ENCODE measurements around the gene PMPCA.

Gene PMPCA

DNA sequence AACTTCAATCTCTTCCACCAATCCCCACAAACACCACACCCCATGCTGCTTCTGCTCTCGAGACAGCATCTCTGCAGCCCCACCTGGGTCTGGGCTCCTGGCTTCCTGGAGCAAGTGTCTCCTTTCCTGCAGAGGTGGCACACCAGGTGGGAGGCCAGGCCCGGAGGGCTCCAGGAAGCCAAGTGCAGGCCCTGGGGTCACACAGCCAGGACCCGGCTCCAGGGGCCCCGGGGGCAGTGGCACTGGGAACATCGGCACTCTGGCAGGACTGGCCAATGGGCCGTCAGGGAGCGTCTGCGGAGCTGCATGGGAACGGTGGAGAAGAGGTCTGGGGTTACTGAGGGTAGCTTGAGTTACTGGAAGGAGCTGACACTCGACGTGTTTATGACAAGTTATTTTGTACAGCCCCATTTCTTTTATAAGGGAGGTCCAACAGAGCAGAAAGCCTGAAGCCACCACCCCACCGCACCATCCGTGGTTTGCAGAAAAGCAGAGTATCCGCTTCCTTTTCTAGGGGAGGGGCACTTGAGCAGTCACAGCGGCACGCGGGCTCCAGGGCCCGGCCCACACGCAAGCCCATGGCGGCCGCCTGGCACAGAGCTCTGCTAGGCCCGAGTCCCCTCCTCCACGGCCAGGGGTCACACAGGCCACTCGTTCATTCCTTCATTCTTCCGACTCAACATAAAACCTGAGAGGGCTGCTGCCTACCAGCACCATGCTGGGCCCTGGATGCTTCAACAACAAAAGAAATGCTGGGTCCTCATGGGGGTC lies 43.8 kb downstream of the PMPCA start:
- DNase-seq = no peak

GRCh38 chr9:136455043-136456002 lies 44.9 kb downstream of the PMPCA start:
- DNase-seq = no peak

GRCh38 chr9:136456258-136456657 lies 45.8 kb downstream of the PMPCA start:
- DNase-seq = no peak

GRCh38 chr9:136457326-136457725 lies 46.9 kb downstream of the PMPCA start:
- no peak for DNase-seq

DNA sequence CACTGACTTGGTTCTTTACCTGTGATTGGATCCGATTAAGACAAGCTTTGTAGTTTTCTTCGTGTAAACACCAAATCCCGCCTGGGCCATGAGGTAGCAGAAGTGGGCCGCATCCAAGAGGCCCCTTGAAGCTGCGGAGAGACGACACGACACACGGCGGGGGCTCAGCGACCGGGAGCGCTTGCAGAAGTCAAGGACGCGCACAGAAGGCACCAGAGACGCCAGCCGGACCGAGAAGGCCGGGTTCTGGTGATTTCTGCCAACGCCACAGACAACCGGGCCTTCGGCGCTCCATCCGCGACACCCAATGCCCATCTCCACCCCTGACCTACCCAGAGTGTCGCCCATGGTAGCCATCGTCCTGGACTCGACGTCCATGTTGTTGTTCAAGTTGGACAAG lies 49.0 kb downstream of the PMPCA start:
- DNase-seq = no peak

- DNase-seq = no peak
Observed at GRCh38 chr9:136460772-136461325, 50.4 kb downstream of the PMPCA start.

GRCh38 chr9:136462664-136463063 lies 52.2 kb downstream of the PMPCA start:
- DNase-seq = no peak

DNA sequence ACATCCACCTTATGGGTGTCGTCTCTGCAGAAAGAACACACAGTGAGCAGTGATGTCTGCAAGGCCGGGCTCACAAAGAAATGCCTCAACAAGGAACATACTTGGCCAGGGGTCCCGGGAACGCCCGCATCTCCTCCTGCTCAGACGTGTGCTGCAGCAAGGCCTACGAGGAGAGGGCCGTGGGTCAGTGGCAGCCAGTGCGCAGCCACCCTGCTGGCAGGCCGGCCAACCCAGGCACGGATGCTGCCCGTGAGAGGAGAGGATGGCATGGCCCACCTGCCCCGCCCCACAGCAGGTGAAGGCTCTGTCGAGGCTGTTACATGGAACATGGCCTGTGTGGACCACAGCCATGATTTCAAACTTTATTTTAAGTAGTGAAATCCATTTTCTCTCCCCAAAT lies 53.1 kb downstream of the PMPCA start:
- DNase-seq = no peak

DNA sequence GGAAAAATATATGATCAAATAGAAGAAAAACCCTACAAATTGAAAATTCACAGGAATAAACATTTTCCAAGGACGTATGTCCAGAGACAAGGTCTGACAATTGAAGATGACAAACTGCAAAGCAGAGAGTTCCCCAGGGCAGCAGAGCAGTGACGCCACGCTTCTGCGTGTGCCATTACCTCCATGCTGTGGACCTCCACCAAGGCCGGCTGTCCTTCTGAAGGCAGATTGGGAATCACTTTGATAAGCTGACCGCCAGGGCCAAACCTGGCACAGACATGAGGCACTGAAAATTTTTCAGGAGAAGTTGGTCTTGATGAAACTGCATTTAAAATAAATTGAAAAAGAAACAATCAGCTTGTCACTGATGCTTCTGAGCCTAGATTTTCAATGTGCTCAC lies 53.8 kb downstream of the PMPCA start:
- no peak for DNase-seq

GRCh38 chr9:136465500-136466154 lies 55.2 kb downstream of the PMPCA start:
- no peak for DNase-seq

GRCh38 chr9:136466155-136466541 lies 55.7 kb downstream of the PMPCA start:
- DNase-seq = no peak

DNA sequence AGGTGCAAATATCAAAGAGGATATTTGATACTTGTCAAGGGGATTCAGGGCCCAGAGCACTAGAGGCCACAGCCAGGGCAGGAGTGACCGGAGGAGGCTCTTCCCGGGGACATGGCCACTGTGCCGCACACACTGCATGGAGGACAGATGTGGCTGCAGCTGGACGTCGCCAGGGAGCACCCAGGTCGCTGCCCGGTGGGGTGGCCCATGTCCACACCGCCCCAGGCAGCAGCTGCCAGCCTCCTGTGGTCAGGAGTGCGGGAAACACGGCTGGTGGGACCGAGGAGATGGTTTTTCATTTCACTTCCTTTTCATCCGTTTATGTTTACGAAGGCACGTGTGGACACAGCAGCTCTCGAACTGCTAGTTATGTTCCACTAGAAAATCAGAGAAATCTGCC lies 57.3 kb downstream of the PMPCA start:
- no peak for DNase-seq

DNA sequence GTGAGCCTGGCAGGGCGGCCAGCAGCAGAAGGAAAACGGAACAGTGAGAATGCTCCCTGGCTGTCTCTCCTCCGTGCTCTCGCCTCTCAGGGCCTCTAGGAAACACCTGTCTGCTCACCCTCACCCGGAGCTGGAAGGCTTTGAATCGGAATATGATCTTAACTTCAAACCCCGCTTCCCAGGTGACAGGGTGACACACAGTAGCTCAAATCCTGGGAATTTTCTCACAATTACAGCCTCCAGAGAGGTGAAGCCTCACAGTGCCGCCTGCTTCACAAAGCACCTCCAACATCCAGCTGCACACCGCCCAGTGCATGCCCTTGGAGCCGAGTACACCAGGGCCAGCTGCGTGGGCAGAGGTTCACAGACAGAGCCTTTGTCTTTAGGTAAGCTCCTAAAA lies 59.9 kb downstream of the PMPCA start:
- DNase-seq = no peak

- no peak for DNase-seq
Observed at GRCh38 chr9:136470792-136471469, 60.5 kb downstream of the PMPCA start.

DNA sequence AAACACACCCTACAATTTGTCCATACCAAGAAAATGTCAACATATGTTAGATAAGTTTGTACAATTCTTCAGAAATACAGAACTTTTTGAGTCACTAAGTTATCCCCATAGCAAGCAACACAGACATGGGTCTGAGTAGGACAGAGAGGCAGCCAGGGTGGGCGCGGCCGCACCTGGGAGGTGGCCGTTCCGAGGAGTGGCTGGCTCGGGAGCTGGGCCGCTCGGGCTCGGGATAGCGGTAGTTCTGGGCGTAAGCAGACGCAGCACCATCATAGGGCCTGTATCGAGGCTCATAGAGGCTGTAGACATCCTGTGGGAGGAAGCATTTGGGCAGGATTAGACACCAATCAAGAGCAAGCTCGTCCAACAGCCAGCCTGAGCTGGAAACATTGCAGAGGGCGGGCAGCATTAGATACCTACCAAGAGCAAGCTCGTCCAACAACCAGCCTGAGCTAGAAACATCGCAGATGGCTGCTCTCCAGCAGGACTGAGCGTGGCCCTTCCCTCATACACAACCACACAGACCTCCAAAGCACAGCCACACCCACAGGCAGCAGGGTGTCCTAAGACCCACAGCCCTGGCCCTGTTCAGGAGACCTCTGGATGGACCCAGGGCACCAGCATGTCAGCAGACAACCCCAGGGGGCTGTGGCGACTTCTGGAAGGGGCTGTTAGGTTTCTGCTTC lies 61.5 kb downstream of the PMPCA start:
- no peak for DNase-seq

- no peak for DNase-seq
Observed at GRCh38 chr9:136472640-136473353, 62.3 kb downstream of the PMPCA start.

DNA sequence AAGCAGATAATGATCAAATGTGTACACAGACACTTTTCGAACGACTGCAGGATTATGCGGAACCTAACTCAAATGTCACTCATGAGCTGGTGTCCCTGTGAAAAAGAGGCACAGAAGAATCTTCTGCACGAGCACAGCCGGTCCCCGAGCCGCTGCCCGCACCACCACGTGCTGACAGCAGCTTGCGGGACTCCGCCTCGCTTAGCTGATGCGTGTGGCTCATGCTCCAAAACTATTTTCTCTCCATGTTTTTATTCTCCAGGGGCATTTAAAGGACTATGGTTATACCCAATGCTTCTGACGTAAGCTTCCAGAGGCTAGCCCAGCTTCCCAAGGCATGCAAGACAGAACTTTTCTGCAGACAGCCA lies 62.9 kb downstream of the PMPCA start:
- no peak for DNase-seq

Data from nucleus accumbens (tissue), 56 donors.